ENCODE measurements around the gene VPS39.

VPS39 gene

GRCh38 chr15:42133356-42133755 is 74.7 kb downstream of the VPS39 start:
- in situ Hi-C loops (cut with MboI; ENCODE audit: low sequenced_read_pairs): loop anchor here (10.0 to 25.0 kb wide), 2 partner anchors 69 to 146 kb away; no protein-coding TSS in a partner anchor

GRCh38 chr15:42131826-42132806 is 76.0 kb downstream of the VPS39 start:
- in situ Hi-C loops (cut with MboI; ENCODE audit: low sequenced_read_pairs): loop anchor here (10.0 to 25.0 kb wide), 2 partner anchors 67 to 145 kb away; no protein-coding TSS in a partner anchor

GRCh38 chr15:42131006-42131405 is 77.1 kb downstream of the VPS39 start:
- in situ Hi-C loops (cut with MboI; ENCODE audit: low sequenced_read_pairs): loop anchor here (10.0 to 25.0 kb wide), 2 partner anchors 66 to 144 kb away; no protein-coding TSS in a partner anchor

- in situ Hi-C loops (cut with MboI; ENCODE audit: low sequenced_read_pairs): loop anchor here (10.0 to 25.0 kb wide), 2 partner anchors 66 to 143 kb away; no protein-coding TSS in a partner anchor
Observed at GRCh38 chr15:42130246-42130986, 77.7 kb downstream of the VPS39 start.

- in situ Hi-C loops (cut with MboI; ENCODE audit: low sequenced_read_pairs): loop anchor here (25.0 kb wide), 1 partner anchor 142 kb away; no protein-coding TSS in a partner anchor
Observed at GRCh38 chr15:42129364-42129763, 78.7 kb downstream of the VPS39 start.

GRCh38 chr15:42128476-42128875 is 79.6 kb downstream of the VPS39 start:
- in situ Hi-C loops (cut with MboI; ENCODE audit: low sequenced_read_pairs): loop anchor here (25.0 kb wide), 1 partner anchor 141 kb away; no protein-coding TSS in a partner anchor

- in situ Hi-C loops (cut with MboI; ENCODE audit: low sequenced_read_pairs): no loop called here
Observed at GRCh38 chr15:42123546-42123945, 84.6 kb downstream of the VPS39 start.

GRCh38 chr15:42121682-42122081 is 86.4 kb downstream of the VPS39 start:
- in situ Hi-C loops (cut with MboI; ENCODE audit: low sequenced_read_pairs): no loop called here

- in situ Hi-C loops (cut with MboI; ENCODE audit: low sequenced_read_pairs): no loop called here
Observed at GRCh38 chr15:42121021-42121420, 87.1 kb downstream of the VPS39 start.

- in situ Hi-C loops (cut with MboI; ENCODE audit: low sequenced_read_pairs): no loop called here
Observed at GRCh38 chr15:42120285-42120684, 87.8 kb downstream of the VPS39 start.

GRCh38 chr15:42119446-42119760 is 88.7 kb downstream of the VPS39 start:
- in situ Hi-C loops (cut with MboI; ENCODE audit: low sequenced_read_pairs): no loop called here

GRCh38 chr15:42118650-42119445 is 89.3 kb downstream of the VPS39 start:
- in situ Hi-C loops (cut with MboI; ENCODE audit: low sequenced_read_pairs): no loop called here

GRCh38 chr15:42111924-42112323 is 96.2 kb downstream of the VPS39 start:
- in situ Hi-C loops (cut with MboI; ENCODE audit: low sequenced_read_pairs): no loop called here

GRCh38 chr15:42110367-42110766 is 97.7 kb downstream of the VPS39 start:
- in situ Hi-C loops (cut with MboI; ENCODE audit: low sequenced_read_pairs): no loop called here

- in situ Hi-C loops (cut with MboI; ENCODE audit: low sequenced_read_pairs): no loop called here
Observed at GRCh38 chr15:42108806-42109205, 99.3 kb downstream of the VPS39 start.

All from HL-60/S4 treated with phorbol 12-myristate 13-acetate at 8.2 ng/mL for 4 days and 3 days (cell line).